ENCODE data around the gene CLRN2. TPM values are rescaled to one million over a fixed set of nuclear protein-coding genes. Genes with fewer than 3 reads are reported as not detected.
A peak's percentile ranks its signal among the peaks of the same experiment; 100 is the strongest.

Gene CLRN2
- total and polyA plus RNA-seq, 8 donors, result not detected

GRCh38 chr4:17502756-17503155 lies 12.2 kb upstream of the CLRN2 start:
- TF ChIP-seq CTCF (IDR thresholded peaks at IDR 0.05), result no peak
- intact Hi-C loops (cut with DNase I), result no loop called here
- Histone ChIP-seq H3K4me1 (no peaks in the 10 kb centered on the region), H3K27me3 (no peaks in the 10 kb centered on the region), H3K27ac (no peak overlapping the region), H3K9me3 (no peaks in the 10 kb centered on the region), H3K36me3 (peaks cover 0 to 44% (median 0%) of the 10 kb centered on the region in 3 donors), H3K4me3 (no peak overlapping the region)
- ATAC-seq (no peak), DNase-seq (no peak), FAIRE-seq (no peak)
- 85 to 90% methylated on average over 3 of the region's 3 CpGs for WGBS, 2 donors

GRCh38 chr4:17504081-17504480 lies 10.9 kb upstream of the CLRN2 start:
- WGBS, 2 donors, result 87 to 89% methylated on average over 7 of the region's 7 CpGs
- no peak overlapping the region for H3K4me3 ChIP-seq
- H3K27ac ChIP-seq, result no peak overlapping the region
- H3K27me3 ChIP-seq, result no peaks in the 10 kb centered on the region
- TF ChIP-seq CTCF (IDR thresholded peaks at IDR 0.05), result no peak
- ATAC-seq, result no peak
- no peak for FAIRE-seq
- intact Hi-C loops (cut with DNase I), result no loop called here
- H3K36me3 ChIP-seq, result peaks cover 0 to 36% (median 0%) of the 10 kb centered on the region in 3 donors
- H3K9me3 ChIP-seq, result no peaks in the 10 kb centered on the region
- DNase-seq, result no peak
- H3K4me1 ChIP-seq, result no peaks in the 10 kb centered on the region

- peak overlapping the region in 3 of 4 donors; percentile 46 to 74 (median 64) for H3K4me3 ChIP-seq
- no peak for ATAC-seq
Measured at GRCh38 chr4:17510582-17510981, 4.4 kb upstream of the CLRN2 start.

GRCh38 chr4:17511051-17511450 lies 3.9 kb upstream of the CLRN2 start:
- no peaks in the 10 kb centered on the region for H3K27me3 ChIP-seq
- H3K9me3 ChIP-seq, result no peaks in the 10 kb centered on the region
- 1 to 5% methylated on average over 9 of the region's 9 CpGs for WGBS, 2 donors
- intact Hi-C loops (cut with DNase I), result no loop called here
- ATAC-seq (peak; percentile 34 to 71 (median 48)), DNase-seq (peak in 5 of 6 donors; percentile 28 to 68 (median 34)), FAIRE-seq (no peak)
- H3K4me1 ChIP-seq, result peaks cover 3 to 5% (median 3%) of the 10 kb centered on the region in 3 donors
- no peak for TF ChIP-seq CTCF (IDR thresholded peaks at IDR 0.05)
- peak overlapping the region; percentile 46 to 74 (median 65) for H3K4me3 ChIP-seq
- no peaks in the 10 kb centered on the region for H3K36me3 ChIP-seq
- peak overlapping the region; percentile 28 to 70 (median 63) for H3K27ac ChIP-seq

More at GRCh38 chr4:17510582-17510981, 4.4 kb upstream of the CLRN2 start:
- no peak for FAIRE-seq
- no peaks in the 10 kb centered on the region for H3K9me3 ChIP-seq
- TF ChIP-seq CTCF (IDR thresholded peaks at IDR 0.05), result no peak
- H3K27me3 ChIP-seq, result no peaks in the 10 kb centered on the region
- no peak overlapping the region for H3K27ac ChIP-seq
- peaks cover 3 to 5% (median 3%) of the 10 kb centered on the region in 3 donors for H3K4me1 ChIP-seq
- 79 to 82% methylated on average over 3 of the region's 3 CpGs for WGBS, 2 donors
- intact Hi-C loops (cut with DNase I), result no loop called here
- DNase-seq, result no peak
- H3K36me3 ChIP-seq, result no peaks in the 10 kb centered on the region

GRCh38 chr4:17511509-17511949 lies 3.4 kb upstream of the CLRN2 start:
- DNase-seq (peak in 5 of 6 donors; percentile 38 to 70 (median 58)), FAIRE-seq (no peak), ATAC-seq (peak; percentile 55 to 73 (median 66))
- Histone ChIP-seq H3K27ac (peak overlapping the region; percentile 28 to 70 (median 63)), H3K27me3 (no peaks in the 10 kb centered on the region), H3K9me3 (no peaks in the 10 kb centered on the region), H3K4me1 (peaks cover 3 to 5% (median 3%) of the 10 kb centered on the region in 3 donors), H3K36me3 (no peaks in the 10 kb centered on the region), H3K4me3 (peak overlapping the region; percentile 46 to 74 (median 65))
- WGBS, 2 donors, result 1% methylated on average over 32 of the region's 32 CpGs
- intact Hi-C loops (cut with DNase I), result no loop called here
- TF ChIP-seq CTCF (IDR thresholded peaks at IDR 0.05), result no peak

All from pancreas (tissue), 10 donors.